Liver (tissue), 9 donors: ENCODE results near the gene HORMAD2. TPM values are rescaled to one million over a fixed set of nuclear protein-coding genes. Genes with fewer than 3 reads are reported as not detected.

Experiments used
- DNase-seq: peaks from one replicate; pipeline ENCODE4 v3.0.0-alpha.2; 2017; ENCODE audit warnings: low spot score
- H3K27ac ChIP-seq, 2 donors: one replicate each; pipeline ENCODE4 v1.7.0; 2013; ENCODE audit warnings: inconsistent platforms in 2 of 2, low read length in 2 of 2, control low read depth in 1 of 2, low read depth in 1 of 2, mild to moderate bottlenecking in 1 of 2
- H3K27me3 ChIP-seq, 4 donors: one replicate each; pipeline versions ENCODE4 v1.6.1 to v1.7.0; 2013; ENCODE audit warnings: low read length in 3 of 4, inconsistent platforms in 1 of 4, mild to moderate bottlenecking in 1 of 4, moderate library complexity in 1 of 4; ENCODE audit not compliant: control insufficient read depth in 4 of 4, insufficient read depth in 4 of 4
- H3K36me3 ChIP-seq, 4 donors: one replicate each; pipeline versions ENCODE4 v1.6.1 to v1.7.0; 2013; ENCODE audit warnings: low read length in 3 of 4, mild to moderate bottlenecking in 3 of 4, low read depth in 1 of 4, moderate library complexity in 1 of 4; ENCODE audit not compliant: control insufficient read depth in 4 of 4, insufficient read depth in 3 of 4
- H3K4me1 ChIP-seq, 4 donors: one replicate each; pipeline versions ENCODE4 v1.6.1 to v1.7.0; 2013; ENCODE audit warnings: low read length in 3 of 4, mild to moderate bottlenecking in 3 of 4, moderate library complexity in 1 of 4; ENCODE audit not compliant: control insufficient read depth in 4 of 4, insufficient read depth in 4 of 4
- H3K4me3 ChIP-seq, 3 donors: one replicate each; pipeline versions ENCODE4 v1.6.1 to v1.7.0; 2013; ENCODE audit warnings: low read length in 3 of 3, control low read depth in 1 of 3, low read depth in 1 of 3, mild to moderate bottlenecking in 1 of 3
- H3K9ac ChIP-seq, 2 donors: one replicate each; pipeline ENCODE4 v1.7.0; 2013; ENCODE audit warnings: low read length in 2 of 2, mild to moderate bottlenecking in 2 of 2, moderate library complexity in 2 of 2, control low read depth in 1 of 2, low read depth in 1 of 2
- H3K9me3 ChIP-seq, 4 donors: one replicate each; pipeline versions ENCODE4 v1.6.1 to v1.7.0; 2013; ENCODE audit warnings: low read length in 3 of 4; ENCODE audit not compliant: control insufficient read depth in 4 of 4
- CTCF ChIP-seq: fragments of 150-350 bp; IDR thresholded peaks from 2 replicates; pipeline ENCODE4 v1.5.1; 2017; ENCODE audit warnings: improper control_type of control experiment, low read depth, low read length; ENCODE audit not compliant: missing input control
- EGR1 ChIP-seq, 2 donors: IDR thresholded peaks; 2 replicates each; pipeline ENCODE4 v1.6.1; 2016 to 2018; ENCODE audit warnings: antibody characterized with exemption in 2 of 2, low read depth in 2 of 2
- FOXA1 ChIP-seq: IDR thresholded peaks from 2 replicates; pipeline ENCODE4 v1.6.1; 2016; ENCODE audit warnings: antibody characterized with exemption
- FOXA2 ChIP-seq: IDR thresholded peaks from 2 replicates; pipeline ENCODE4 v1.6.1; 2016; ENCODE audit warnings: antibody characterized with exemption
- GABPA ChIP-seq, 2 donors: IDR thresholded peaks in 1 of 2; conservative IDR thresholded peaks in 1 of 2; 2 replicates each; pipeline ENCODE4 v1.6.1; 2016; ENCODE audit warnings: antibody characterized with exemption in 2 of 2, mild to moderate bottlenecking in 1 of 2, moderate library complexity in 1 of 2
- HNF4A ChIP-seq, 2 donors: conservative IDR thresholded peaks; 2 replicates each; pipeline ENCODE4 v1.6.1; 2016; ENCODE audit warnings: antibody characterized with exemption in 2 of 2, mild to moderate bottlenecking in 2 of 2
- HNF4G ChIP-seq: IDR thresholded peaks from 2 replicates; pipeline ENCODE4 v1.6.1; 2016; ENCODE audit warnings: antibody characterized with exemption
- JUND ChIP-seq, 2 donors: IDR thresholded peaks; 2 replicates each; pipeline ENCODE4 v1.6.1; 2016; ENCODE audit warnings: antibody characterized with exemption in 2 of 2
- MAX ChIP-seq: IDR thresholded peaks from 2 replicates; pipeline ENCODE4 v1.6.1; 2016; ENCODE audit warnings: antibody characterized with exemption
- NR2F2 ChIP-seq: IDR thresholded peaks from 2 replicates; pipeline ENCODE4 v1.6.1; 2016; ENCODE audit warnings: antibody characterized with exemption
- RAD21 ChIP-seq, 2 donors: IDR thresholded peaks; 2 replicates each; pipeline ENCODE4 v1.6.1; 2016; ENCODE audit warnings: antibody characterized with exemption in 2 of 2, mild to moderate bottlenecking in 2 of 2
- REST ChIP-seq: IDR thresholded peaks from 2 replicates; pipeline ENCODE4 v1.6.1; 2016; ENCODE audit warnings: antibody characterized with exemption, mild to moderate bottlenecking
- RXRA ChIP-seq, 2 donors: IDR thresholded peaks; 2 replicates each; pipeline ENCODE4 v1.6.1; 2017 to 2018; ENCODE audit warnings: antibody characterized with exemption in 2 of 2, mild to moderate bottlenecking in 1 of 2
- SP1 ChIP-seq: IDR thresholded peaks from 2 replicates; pipeline ENCODE4 v1.6.1; 2018; ENCODE audit warnings: antibody characterized with exemption, mild to moderate bottlenecking
- TAF1 ChIP-seq: conservative IDR thresholded peaks from 2 replicates; pipeline ENCODE4 v1.6.1; 2016; ENCODE audit warnings: antibody characterized with exemption, mild to moderate bottlenecking
- WGBS: extraction: QIAGEN DNeasy Blood & Tissue Kit; methylation state at CpG from one replicate; pipeline ENCODE4 v1.1.7; 2013; 5-methylcytosine and 5-hydroxymethylcytosine counted together
- polyA plus RNA-seq, 2 donors: library from polyadenylated mRNA; stranded (reverse) in 1 of 2; unstranded in 1 of 2; fragments of 200-250 nt in 1 of 2; fragments of >200 nt in 1 of 2; fragmentation: Nextera tagmentation in 1 of 2; extraction: Ambion mirVana in 1 of 2; gene quantifications; one replicate each; pipeline versions ENCODE4 v1.2.1 to v1.2.3, GENCODE V29; 2013 to 2015
- total RNA-seq, 2 donors: library from RNA; depleted of rRNA; stranded (reverse); fragments of >200 nt; gene quantifications; one replicate each; pipeline ENCODE4 v1.2.3, GENCODE V29; 2014
- TF ChIP-seq, protein P1 (sequence below): IDR thresholded peaks from 2 replicates; pipeline ENCODE4 v1.6.1; 2016; ENCODE audit warnings: antibody characterized with exemption
- donor health status: healthy.
- donor health status: healthy.
- donor health status: healthy.
- donor health status: healthy.
- donor health status: healthy.

Gene HORMAD2
- total and polyA plus RNA-seq, 4 donors, result 0.44 to 2.8 (median 0.47) TPM; not detected in 1

GRCh38 chr22:30054764-30055069, 25.5 kb upstream of the HORMAD2 start:
- H3K9ac ChIP-seq, result no peak overlapping the region
- H3K4me1 ChIP-seq, result no peaks in the 10 kb centered on the region
- no peak for TF ChIP-seq HNF4A (conservative IDR thresholded peaks at IDR 0.05)
- TF ChIP-seq HNF4G, result no peak
- no peak for TF ChIP-seq SP1
- TF ChIP-seq, protein P1, sequence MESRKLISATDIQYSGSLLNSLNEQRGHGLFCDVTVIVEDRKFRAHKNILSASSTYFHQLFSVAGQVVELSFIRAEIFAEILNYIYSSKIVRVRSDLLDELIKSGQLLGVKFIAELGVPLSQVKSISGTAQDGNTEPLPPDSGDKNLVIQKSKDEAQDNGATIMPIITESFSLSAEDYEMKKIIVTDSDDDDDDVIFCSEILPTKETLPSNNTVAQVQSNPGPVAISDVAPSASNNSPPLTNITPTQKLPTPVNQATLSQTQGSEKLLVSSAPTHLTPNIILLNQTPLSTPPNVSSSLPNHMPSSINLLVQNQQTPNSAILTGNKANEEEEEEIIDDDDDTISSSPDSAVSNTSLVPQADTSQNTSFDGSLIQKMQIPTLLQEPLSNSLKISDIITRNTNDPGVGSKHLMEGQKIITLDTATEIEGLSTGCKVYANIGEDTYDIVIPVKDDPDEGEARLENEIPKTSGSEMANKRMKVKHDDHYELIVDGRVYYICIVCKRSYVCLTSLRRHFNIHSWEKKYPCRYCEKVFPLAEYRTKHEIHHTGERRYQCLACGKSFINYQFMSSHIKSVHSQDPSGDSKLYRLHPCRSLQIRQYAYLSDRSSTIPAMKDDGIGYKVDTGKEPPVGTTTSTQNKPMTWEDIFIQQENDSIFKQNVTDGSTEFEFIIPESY, result no peak
- no peak for TF ChIP-seq NR2F2
- TF ChIP-seq CTCF, result no peak
- no peak for TF ChIP-seq GABPA (IDR thresholded peaks at IDR 0.05 in 1 of 2, conservative IDR thresholded peaks at IDR 0.05 in 1 of 2)
- no peak for TF ChIP-seq REST
- H3K4me3 ChIP-seq, result no peak overlapping the region
- DNase-seq, result no peak
- no peaks in the 10 kb centered on the region for H3K9me3 ChIP-seq
- no peak overlapping the region for H3K27ac ChIP-seq
- no peaks in the 10 kb centered on the region for H3K27me3 ChIP-seq
- H3K36me3 ChIP-seq, result no peaks in the 10 kb centered on the region

GRCh38 chr22:30056015-30056414, 24.2 kb upstream of the HORMAD2 start:
- TF ChIP-seq FOXA1, result no peak

DNA sequence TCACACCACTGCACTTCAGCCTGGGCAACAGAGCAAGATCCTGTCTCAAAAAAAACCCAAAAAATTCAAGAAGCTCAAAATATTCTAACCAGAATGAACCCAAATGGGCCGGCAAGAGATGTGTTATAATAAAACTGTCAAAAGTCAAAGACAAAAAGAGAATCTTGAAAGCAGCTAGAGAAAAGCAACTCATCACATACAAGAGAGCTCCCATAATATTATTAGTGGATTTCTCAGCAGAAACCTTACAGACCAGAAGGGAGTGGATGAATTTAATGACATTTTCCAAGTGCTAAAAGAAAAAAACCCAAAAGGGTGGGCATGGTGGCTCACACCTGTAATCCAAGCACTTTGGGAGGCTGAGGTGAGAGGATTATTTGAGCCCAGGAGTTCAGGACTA, 22.9 kb upstream of the HORMAD2 start:
- H3K4me3 ChIP-seq, result no peak overlapping the region
- TF ChIP-seq CTCF (no peak), FOXA2 (no peak), TAF1 (no peak), MAX (no peak), HNF4G (no peak), JUND (IDR thresholded peaks at IDR 0.05) (no peak), FOXA1 (no peak), RXRA (IDR thresholded peaks at IDR 0.05) (no peak), RAD21 (IDR thresholded peaks at IDR 0.05) (no peak), GABPA (IDR thresholded peaks at IDR 0.05 in 1 of 2, conservative IDR thresholded peaks at IDR 0.05 in 1 of 2) (no peak), EGR1 (IDR thresholded peaks at IDR 0.05; ENCODE audit: low read depth in 2 of 2) (no peak), SP1 (no peak)
- no peak overlapping the region for H3K9ac ChIP-seq
- 95% methylated on average over 1 of the region's 1 CpG for WGBS
- H3K27me3 ChIP-seq, result no peaks in the 10 kb centered on the region
- no peaks in the 10 kb centered on the region for H3K36me3 ChIP-seq
- no peak for DNase-seq
- H3K9me3 ChIP-seq, result no peaks in the 10 kb centered on the region
- no peaks in the 10 kb centered on the region for H3K4me1 ChIP-seq
- no peak overlapping the region for H3K27ac ChIP-seq

More at GRCh38 chr22:30056015-30056414, 24.2 kb upstream of the HORMAD2 start:
- H3K36me3 ChIP-seq, result no peaks in the 10 kb centered on the region
- no peaks in the 10 kb centered on the region for H3K27me3 ChIP-seq
- no peak overlapping the region for H3K9ac ChIP-seq
- no peak overlapping the region for H3K4me3 ChIP-seq
- H3K9me3 ChIP-seq, result no peaks in the 10 kb centered on the region
- H3K4me1 ChIP-seq, result no peaks in the 10 kb centered on the region
- 95% methylated on average over 1 of the region's 1 CpG for WGBS
- DNase-seq, result no peak
- H3K27ac ChIP-seq, result no peak overlapping the region
